Measurements from ENCODE around the gene TUT1.

DNA sequence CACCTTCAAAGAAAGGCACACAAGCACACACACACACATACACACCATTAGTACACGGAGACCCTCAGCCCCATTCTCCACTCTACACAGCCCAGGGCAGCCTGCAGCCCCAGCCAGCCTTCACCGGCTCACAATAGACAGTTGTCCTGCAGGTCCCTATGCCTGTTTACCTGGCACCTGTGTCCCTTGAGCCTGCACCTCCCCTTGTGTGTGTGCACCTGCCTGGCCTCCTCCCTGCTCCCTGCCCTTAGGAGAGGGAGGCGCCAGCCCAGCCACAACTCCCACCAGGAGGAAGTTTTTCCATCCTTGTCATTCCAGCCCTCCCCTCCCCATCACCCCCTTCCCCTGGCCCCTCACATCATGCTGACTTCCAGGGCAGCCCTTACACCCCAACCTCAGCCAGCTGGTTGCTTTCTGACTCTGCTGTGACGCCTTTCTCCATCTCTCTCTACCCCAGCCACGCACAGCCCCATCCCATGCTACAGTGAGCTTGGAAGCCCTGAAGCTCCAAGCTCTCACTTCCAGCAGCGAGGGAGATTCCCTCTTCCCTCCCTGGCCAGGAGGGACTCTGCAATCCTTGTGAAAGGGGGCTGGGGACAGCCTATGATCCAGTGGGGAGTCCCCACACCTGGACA lies 49.1 kb downstream of the TUT1 start:
- TF ChIP-seq, protein P1, sequence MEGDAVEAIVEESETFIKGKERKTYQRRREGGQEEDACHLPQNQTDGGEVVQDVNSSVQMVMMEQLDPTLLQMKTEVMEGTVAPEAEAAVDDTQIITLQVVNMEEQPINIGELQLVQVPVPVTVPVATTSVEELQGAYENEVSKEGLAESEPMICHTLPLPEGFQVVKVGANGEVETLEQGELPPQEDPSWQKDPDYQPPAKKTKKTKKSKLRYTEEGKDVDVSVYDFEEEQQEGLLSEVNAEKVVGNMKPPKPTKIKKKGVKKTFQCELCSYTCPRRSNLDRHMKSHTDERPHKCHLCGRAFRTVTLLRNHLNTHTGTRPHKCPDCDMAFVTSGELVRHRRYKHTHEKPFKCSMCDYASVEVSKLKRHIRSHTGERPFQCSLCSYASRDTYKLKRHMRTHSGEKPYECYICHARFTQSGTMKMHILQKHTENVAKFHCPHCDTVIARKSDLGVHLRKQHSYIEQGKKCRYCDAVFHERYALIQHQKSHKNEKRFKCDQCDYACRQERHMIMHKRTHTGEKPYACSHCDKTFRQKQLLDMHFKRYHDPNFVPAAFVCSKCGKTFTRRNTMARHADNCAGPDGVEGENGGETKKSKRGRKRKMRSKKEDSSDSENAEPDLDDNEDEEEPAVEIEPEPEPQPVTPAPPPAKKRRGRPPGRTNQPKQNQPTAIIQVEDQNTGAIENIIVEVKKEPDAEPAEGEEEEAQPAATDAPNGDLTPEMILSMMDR (IDR thresholded peaks at IDR 0.05) = no peak
- TF ChIP-seq POLR2A (IDR thresholded peaks at IDR 0.05) = no peak

All from testis (tissue), 2 donors.